H1 (cell line): ENCODE data around the gene ANKIB1. TPM values are rescaled to one million over a fixed set of nuclear protein-coding genes. Genes with fewer than 3 reads are reported as not detected.

Experiments
- E2F6 ChIP-seq: IDR thresholded peaks from 2 replicates; pipeline ENCODE4 v1.6.1; 2012; ENCODE audit warnings: inconsistent platforms
- NRF1 ChIP-seq: IDR thresholded peaks from 2 replicates; pipeline ENCODE4 v1.6.1; 2011; ENCODE audit warnings: mild to moderate bottlenecking, low read depth, low read length, improper control_type of control experiment
- PHF8 ChIP-seq: fragments of 200-600 bp; sonication (generic); conservative IDR thresholded peaks from 2 replicates; pipeline ENCODE4 v1.7.1; 2012; ENCODE audit warnings: low read depth, mild to moderate bottlenecking, inconsistent platforms, low read length, moderate library complexity
- RXRA ChIP-seq: IDR thresholded peaks from 2 replicates; pipeline ENCODE4 v1.6.1; 2011; ENCODE audit warnings: low read depth, mild to moderate bottlenecking, low read length, moderate library complexity; ENCODE audit not compliant: insufficient read depth
- SIRT6 ChIP-seq: IDR thresholded peaks from one replicate; pipeline ENCODE4 v1.7.1; 2012; ENCODE audit warnings: low read length, inconsistent platforms
- SUZ12 ChIP-seq: fragments of 200-600 bp; sonication (generic); IDR thresholded peaks from 2 replicates; pipeline ENCODE4 v1.6.1; 2012; ENCODE audit warnings: mild to moderate bottlenecking, inconsistent platforms, low read length, moderate library complexity, mixed read lengths
- polyA plus RNA-seq, 7 experiments: library from polyadenylated mRNA; depleted of rRNA in 3 of 7; stranded (reverse) in 5 of 7; unstranded in 2 of 7; fragments of >200 nt in 5 of 7; fragments of 200-250 nt in 2 of 7; gene quantifications; 1 replicate in 5 of 7; 2 replicates in 1 of 7; 4 replicates in 1 of 7; pipeline versions ENCODE4 v1.2.1 to v1.2.3, GENCODE V29; 2011 to 2013; ENCODE audit warnings: missing spikeins in 2 of 7, mixed read lengths in 2 of 7
- total RNA-seq: library from RNA; stranded (reverse); fragmentation: NEBNext Ultra II Directional; extraction: Animal tissue kit (Norgen Biotek cat#: 25700); gene quantifications from 2 replicates; pipeline ENCODE4 v1.2.1, GENCODE V29; 2021

The ANKIB1 gene
- total and polyA plus RNA-seq, 2 of the 8 experiments (the other 6 are each of a cell fraction or from before 2014, with no cell fraction given) = 19.2 to 43.0 TPM

- TF ChIP-seq SIRT6 = no peak
- TF ChIP-seq SUZ12 = no peak
- no peak for TF ChIP-seq NRF1
- peak; percentile 99 for TF ChIP-seq PHF8
- peak; percentile 40; the same call in 1 of the 2 replicates for TF ChIP-seq E2F6
- no peak for TF ChIP-seq RXRA
- TF ChIP-seq, all 59 proteins: peak for 19
Observed at GRCh38 chr7:92447345-92448204, 201.8 kb downstream of the ANKIB1 start, which contains the start of gene GATAD1 (continued).
